Caco-2 (cell line): Measurements from ENCODE around the gene WDR26. TPM values are rescaled to one million over a fixed set of nuclear protein-coding genes. Genes with fewer than 3 reads are reported as not detected.

Source experiments
- BruUV-seq: library from RNA; stranded (reverse); fragments of 400-500 nt; replicated peaks from 2 replicates; lab custom pipeline; 2021; lab: Mats Ljungman, UMichigan
- CTCF ChIA-PET: fragments of 300-600 bp; sonication (Branson Sonifier 250); formaldehyde crosslinking; loops from one replicate; lab custom pipeline; 2022; ENCODE audit warnings: antibody characterized with exemption; lab: Charles Lee
- POLR2A ChIA-PET: fragments of 300-600 bp; sonication (Branson Sonifier 250); formaldehyde crosslinking; loops from one replicate; lab custom pipeline; 2022; ENCODE audit warnings: antibody characterized with exemption; lab: Charles Lee
- DNase-seq, 2 experiments: peaks; one replicate each; pipeline versions ENCODE4 v3.0.0 to v3.0.0-alpha.2; 2020 to 2022
- H3K27me3 ChIP-seq: replicated peaks from 2 replicates; pipeline ENCODE4 v1.6.0; 2011; ENCODE audit warnings: low read length; ENCODE audit not compliant: control insufficient read depth, insufficient read depth
- H3K36me3 ChIP-seq: 2 replicates; pipeline ENCODE4 v1.5.1; 2011; ENCODE audit warnings: low read length; ENCODE audit not compliant: control insufficient read depth, insufficient read depth
- H3K4me1 ChIP-seq: fragments of 250-450 bp; sonication (Bioruptor Pico); 2 replicates; pipeline ENCODE4 v1.5.1; 2020; ENCODE audit warnings: mild to moderate bottlenecking
- H3K4me3 ChIP-seq: 2 replicates; pipeline ENCODE4 v1.5.1; 2011; ENCODE audit warnings: low read depth, mild to moderate bottlenecking, control low read depth, low read length
- H3K9me3 ChIP-seq: fragments of 250-450 bp; sonication (Bioruptor Pico); 2 replicates; pipeline ENCODE4 v1.5.1; 2020; ENCODE audit warnings: mild to moderate bottlenecking, moderate library complexity
- H3K27ac Mint-ChIP-seq: one replicate; pipeline ENCODE4 v1.8.0; 2022; ENCODE audit warnings: mixed read lengths; ENCODE audit not compliant: unreplicated experiment
- H3K27me3 Mint-ChIP-seq: one replicate; pipeline ENCODE4 v1.8.0; 2022; ENCODE audit warnings: mixed read lengths; ENCODE audit not compliant: insufficient read depth, unreplicated experiment
- H3K36me3 Mint-ChIP-seq: one replicate; pipeline ENCODE4 v1.8.0; 2022; ENCODE audit warnings: mild to moderate bottlenecking, mixed read lengths; ENCODE audit not compliant: insufficient read depth, unreplicated experiment
- H3K4me1 Mint-ChIP-seq: one replicate; pipeline ENCODE4 v1.8.0; 2022; ENCODE audit warnings: low read depth, mixed read lengths; ENCODE audit not compliant: unreplicated experiment
- H3K4me3 Mint-ChIP-seq: one replicate; pipeline ENCODE4 v1.8.0; 2022; ENCODE audit warnings: mild to moderate bottlenecking, moderate library complexity, mixed read lengths; ENCODE audit not compliant: unreplicated experiment
- H3K9me3 Mint-ChIP-seq: one replicate; pipeline ENCODE4 v1.8.0; 2022; ENCODE audit warnings: mixed read lengths; ENCODE audit not compliant: unreplicated experiment
- CTCF ChIP-seq, 2 experiments: fragments of 200-600 bp in 1 of 2; IDR thresholded peaks; 1 replicate in 1 of 2; 2 replicates in 1 of 2; pipeline versions ENCODE4 v1.5.1 to v1.8.0; 2011 to 2022; ENCODE audit warnings: antibody characterized with exemption in 1 of 2, control low read depth in 1 of 2, inconsistent platforms in 1 of 2, low read depth in 1 of 2, low read length in 1 of 2, mild to moderate bottlenecking in 1 of 2, moderate library complexity in 1 of 2; ENCODE audit not compliant: insufficient read depth in 1 of 2, severe bottlenecking in 1 of 2, unreplicated experiment in 1 of 2
- intact Hi-C: fragments of 100-400 bp; cut with micrococcal nuclease; formaldehyde crosslinking; loops from one replicate; pipeline ENCODE4 v1.10.0; 2022; ENCODE audit not compliant: unreplicated experiment
- total RNA-seq: library from RNA; stranded (reverse); gene quantifications from 2 replicates; pipeline ENCODE4 v1.2.3, GENCODE V29; 2022

WDR26 gene
- total RNA-seq, 1 experiment from 2014 or later, result 58.6 TPM

GRCh38 chr1:224378855-224379631, 55.6 kb downstream of the WDR26 start:
- Mint-ChIP-seq H3K27ac (no peak overlapping the region), H3K4me1 (peaks cover 1% of the 10 kb centered on the region), H3K9me3 (no peaks in the 10 kb centered on the region), H3K36me3 (peaks cover 65% of the 10 kb centered on the region), H3K27me3 (no peaks in the 10 kb centered on the region), H3K4me3 (no peak overlapping the region)
- ChIA-PET POLR2A (no interaction called here), CTCF (no interaction called here)
- DNase-seq, result no peak
- BruUV-seq, result no TSS peak
- no peaks in the 10 kb centered on the region for H3K9me3 ChIP-seq
- no peak for TF ChIP-seq CTCF (IDR thresholded peaks at IDR 0.05; ENCODE audit: insufficient read depth in 1 of 2, low read depth in 1 of 2, low read length in 1 of 2, severe bottlenecking in 1 of 2, unreplicated experiment in 1 of 2)
- H3K4me1 ChIP-seq, result no peaks in the 10 kb centered on the region
- intact Hi-C loops, result no loop called here
- H3K36me3 ChIP-seq, result peaks cover 1% of the 10 kb centered on the region; the same call in 1 of the 2 replicates
- no peaks in the 10 kb centered on the region for H3K27me3 ChIP-seq
- H3K4me3 ChIP-seq, result no peak overlapping the region

- ChIA-PET POLR2A (no interaction called here), CTCF (interaction anchor here (0.6 kb wide), 1 partner anchor 643 kb away, joined by 3 read pairs; no protein-coding TSS in a partner anchor)
- no peaks in the 10 kb centered on the region for H3K9me3 Mint-ChIP-seq
- H3K27me3 ChIP-seq, result no peaks in the 10 kb centered on the region
- no peak for TF ChIP-seq CTCF (IDR thresholded peaks at IDR 0.05; ENCODE audit: insufficient read depth in 1 of 2, low read depth in 1 of 2, low read length in 1 of 2, severe bottlenecking in 1 of 2, unreplicated experiment in 1 of 2)
- H3K36me3 Mint-ChIP-seq, result peaks cover 69% of the 10 kb centered on the region
- no TSS peak for BruUV-seq
- H3K4me3 Mint-ChIP-seq, result no peak overlapping the region
- intact Hi-C loops, result no loop called here
- no peak for DNase-seq
- no peaks in the 10 kb centered on the region for H3K27me3 Mint-ChIP-seq
- peaks cover 1% of the 10 kb centered on the region; the same call in 1 of the 2 replicates for H3K36me3 ChIP-seq
- no peak overlapping the region for H3K4me3 ChIP-seq
- peaks cover 4% of the 10 kb centered on the region for H3K4me1 Mint-ChIP-seq
- no peak overlapping the region for H3K27ac Mint-ChIP-seq
- H3K4me1 ChIP-seq, result no peaks in the 10 kb centered on the region
- H3K9me3 ChIP-seq, result no peaks in the 10 kb centered on the region
Measured at GRCh38 chr1:224377676-224378006, 57.0 kb downstream of the WDR26 start.

GRCh38 chr1:224375059-224375458, 59.5 kb downstream of the WDR26 start:
- Mint-ChIP-seq H3K9me3 (no peaks in the 10 kb centered on the region), H3K36me3 (peaks cover 89% of the 10 kb centered on the region), H3K27ac (no peak overlapping the region), H3K27me3 (no peaks in the 10 kb centered on the region), H3K4me3 (no peak overlapping the region), H3K4me1 (peaks cover 4% of the 10 kb centered on the region)
- DNase-seq, result no peak
- ChIA-PET POLR2A (no interaction called here), CTCF (no interaction called here)
- Histone ChIP-seq H3K36me3 (peaks cover 4% of the 10 kb centered on the region; the same call in 1 of the 2 replicates), H3K4me3 (no peak overlapping the region), H3K4me1 (no peaks in the 10 kb centered on the region), H3K27me3 (no peaks in the 10 kb centered on the region), H3K9me3 (no peaks in the 10 kb centered on the region)
- no peak for TF ChIP-seq CTCF (IDR thresholded peaks at IDR 0.05; ENCODE audit: insufficient read depth in 1 of 2, low read depth in 1 of 2, low read length in 1 of 2, severe bottlenecking in 1 of 2, unreplicated experiment in 1 of 2)
- intact Hi-C loops, result no loop called here
- no TSS peak for BruUV-seq
